ENCODE data around the gene CC2D1A.
A peak's percentile ranks its signal among the peaks of the same experiment; 100 is the strongest.

The CC2D1A gene

DNA sequence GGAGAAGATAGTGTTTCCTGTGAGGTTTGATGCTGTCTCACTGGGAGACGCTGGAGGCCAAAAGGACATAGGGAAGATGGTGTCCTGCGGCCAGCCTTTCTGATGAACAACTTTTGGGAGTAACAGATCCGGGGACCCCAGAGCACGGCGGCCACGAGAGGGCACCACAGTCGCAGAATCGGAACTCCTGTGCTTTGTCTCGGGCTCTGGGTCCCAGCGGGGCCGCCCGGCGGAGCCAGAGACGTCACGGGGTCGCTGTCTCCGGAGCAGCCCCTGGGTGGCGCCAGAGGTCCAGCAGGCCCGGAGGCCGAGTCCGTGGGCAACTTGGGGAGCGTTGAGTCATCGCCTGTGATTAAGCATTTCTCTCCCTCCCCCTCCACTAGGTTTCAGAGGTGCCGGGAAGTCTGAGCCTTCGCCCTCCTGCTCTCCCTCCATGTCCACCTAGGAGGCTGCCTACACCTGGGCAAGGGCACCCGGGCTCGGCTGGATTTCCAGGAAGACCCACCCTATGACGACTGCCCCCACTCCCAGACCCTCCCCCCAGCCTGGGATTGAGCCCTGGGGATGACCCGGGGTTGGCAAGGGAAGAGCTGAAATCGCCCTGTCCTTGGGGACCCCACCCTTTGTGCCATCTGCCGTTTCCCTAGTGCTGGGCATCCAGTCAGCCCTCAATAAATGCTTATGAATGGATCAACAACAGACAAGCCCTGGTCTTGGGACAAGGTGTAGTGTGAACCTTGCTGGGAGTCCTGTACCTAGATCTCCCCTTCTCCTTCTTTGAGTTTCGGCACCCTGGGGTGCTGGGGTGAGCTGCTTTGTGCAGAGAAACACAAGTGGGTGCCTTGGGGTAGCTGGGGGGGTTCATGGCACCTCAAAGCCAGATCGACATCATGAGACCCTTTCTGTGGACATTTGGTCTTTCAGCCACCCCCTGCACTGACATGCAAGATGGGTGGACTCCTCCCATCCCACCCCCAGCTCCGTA is 25.6 kb upstream of the CC2D1A start:
- TF ChIP-seq TCF12 (IDR thresholded peaks at IDR 0.05; ENCODE audit: low read depth), result no peak
- peak; percentile 55; the same call in 1 of the 2 replicates for TF ChIP-seq ZBTB7A (IDR thresholded peaks at IDR 0.05; ENCODE audit: low read depth)
- TF ChIP-seq FOXM1 (IDR thresholded peaks at IDR 0.05; ENCODE audit: borderline replicate concordance, low read depth), result no peak
- TF ChIP-seq TAF1 (IDR thresholded peaks at IDR 0.05; ENCODE audit: low read depth), result no peak
- no peak for TF ChIP-seq CREB1 (IDR thresholded peaks at IDR 0.05; ENCODE audit: low read depth)
- TF ChIP-seq, protein P1, sequence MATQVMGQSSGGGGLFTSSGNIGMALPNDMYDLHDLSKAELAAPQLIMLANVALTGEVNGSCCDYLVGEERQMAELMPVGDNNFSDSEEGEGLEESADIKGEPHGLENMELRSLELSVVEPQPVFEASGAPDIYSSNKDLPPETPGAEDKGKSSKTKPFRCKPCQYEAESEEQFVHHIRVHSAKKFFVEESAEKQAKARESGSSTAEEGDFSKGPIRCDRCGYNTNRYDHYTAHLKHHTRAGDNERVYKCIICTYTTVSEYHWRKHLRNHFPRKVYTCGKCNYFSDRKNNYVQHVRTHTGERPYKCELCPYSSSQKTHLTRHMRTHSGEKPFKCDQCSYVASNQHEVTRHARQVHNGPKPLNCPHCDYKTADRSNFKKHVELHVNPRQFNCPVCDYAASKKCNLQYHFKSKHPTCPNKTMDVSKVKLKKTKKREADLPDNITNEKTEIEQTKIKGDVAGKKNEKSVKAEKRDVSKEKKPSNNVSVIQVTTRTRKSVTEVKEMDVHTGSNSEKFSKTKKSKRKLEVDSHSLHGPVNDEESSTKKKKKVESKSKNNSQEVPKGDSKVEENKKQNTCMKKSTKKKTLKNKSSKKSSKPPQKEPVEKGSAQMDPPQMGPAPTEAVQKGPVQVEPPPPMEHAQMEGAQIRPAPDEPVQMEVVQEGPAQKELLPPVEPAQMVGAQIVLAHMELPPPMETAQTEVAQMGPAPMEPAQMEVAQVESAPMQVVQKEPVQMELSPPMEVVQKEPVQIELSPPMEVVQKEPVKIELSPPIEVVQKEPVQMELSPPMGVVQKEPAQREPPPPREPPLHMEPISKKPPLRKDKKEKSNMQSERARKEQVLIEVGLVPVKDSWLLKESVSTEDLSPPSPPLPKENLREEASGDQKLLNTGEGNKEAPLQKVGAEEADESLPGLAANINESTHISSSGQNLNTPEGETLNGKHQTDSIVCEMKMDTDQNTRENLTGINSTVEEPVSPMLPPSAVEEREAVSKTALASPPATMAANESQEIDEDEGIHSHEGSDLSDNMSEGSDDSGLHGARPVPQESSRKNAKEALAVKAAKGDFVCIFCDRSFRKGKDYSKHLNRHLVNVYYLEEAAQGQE (IDR thresholded peaks at IDR 0.05; ENCODE audit: low read depth), result no peak
- TF ChIP-seq CEBPB (IDR thresholded peaks at IDR 0.05), result peak; percentile 21; the same call in 1 of the 2 replicates
- TF ChIP-seq, protein P2, sequence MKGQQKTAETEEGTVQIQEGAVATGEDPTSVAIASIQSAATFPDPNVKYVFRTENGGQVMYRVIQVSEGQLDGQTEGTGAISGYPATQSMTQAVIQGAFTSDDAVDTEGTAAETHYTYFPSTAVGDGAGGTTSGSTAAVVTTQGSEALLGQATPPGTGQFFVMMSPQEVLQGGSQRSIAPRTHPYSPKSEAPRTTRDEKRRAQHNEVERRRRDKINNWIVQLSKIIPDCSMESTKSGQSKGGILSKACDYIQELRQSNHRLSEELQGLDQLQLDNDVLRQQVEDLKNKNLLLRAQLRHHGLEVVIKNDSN (IDR thresholded peaks at IDR 0.05), result peak; percentile 51
- no peak for TF ChIP-seq EP300 (IDR thresholded peaks at IDR 0.05; ENCODE audit: borderline replicate concordance)
- TF ChIP-seq TEAD4 (IDR thresholded peaks at IDR 0.05), result peak; percentile 17; the same call in 1 of the 2 replicates
- TF ChIP-seq YY1 (IDR thresholded peaks at IDR 0.05; ENCODE audit: low read depth), result no peak; the same call in 1 of the 2 replicates
- TF ChIP-seq EGR1 (IDR thresholded peaks at IDR 0.05), result no peak
- no peak for TF ChIP-seq NFIC (IDR thresholded peaks at IDR 0.05)
- peak; percentile 88 for TF ChIP-seq RAD21 (IDR thresholded peaks at IDR 0.05; ENCODE audit: low read depth)
- TF ChIP-seq, protein P3, sequence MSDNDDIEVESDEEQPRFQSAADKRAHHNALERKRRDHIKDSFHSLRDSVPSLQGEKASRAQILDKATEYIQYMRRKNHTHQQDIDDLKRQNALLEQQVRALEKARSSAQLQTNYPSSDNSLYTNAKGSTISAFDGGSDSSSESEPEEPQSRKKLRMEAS (IDR thresholded peaks at IDR 0.05), result no peak

- TF ChIP-seq NFIC (IDR thresholded peaks at IDR 0.05) (no peak), FOXM1 (IDR thresholded peaks at IDR 0.05; ENCODE audit: borderline replicate concordance, low read depth) (no peak), TEAD4 (IDR thresholded peaks at IDR 0.05) (peak; percentile 72), ZBTB7A (IDR thresholded peaks at IDR 0.05; ENCODE audit: low read depth) (no peak), EGR1 (IDR thresholded peaks at IDR 0.05) (peak; percentile 55; the same call in 1 of the 2 replicates), RAD21 (IDR thresholded peaks at IDR 0.05; ENCODE audit: low read depth) (peak; percentile 12; the same call in 1 of the 2 replicates)
- TF ChIP-seq, protein P2 (IDR thresholded peaks at IDR 0.05), result no peak
- TF ChIP-seq, protein P3 (IDR thresholded peaks at IDR 0.05), result peak; percentile 27; the same call in 1 of the 2 replicates
Observed at GRCh38 chr19:13881251-13881691, 24.7 kb upstream of the CC2D1A start.

GRCh38 chr19:13881692-13882418 is 24.1 kb upstream of the CC2D1A start:
- TF ChIP-seq RAD21 (IDR thresholded peaks at IDR 0.05; ENCODE audit: low read depth), result no peak
- no peak for TF ChIP-seq ZBTB7A (IDR thresholded peaks at IDR 0.05; ENCODE audit: low read depth)

DNA sequence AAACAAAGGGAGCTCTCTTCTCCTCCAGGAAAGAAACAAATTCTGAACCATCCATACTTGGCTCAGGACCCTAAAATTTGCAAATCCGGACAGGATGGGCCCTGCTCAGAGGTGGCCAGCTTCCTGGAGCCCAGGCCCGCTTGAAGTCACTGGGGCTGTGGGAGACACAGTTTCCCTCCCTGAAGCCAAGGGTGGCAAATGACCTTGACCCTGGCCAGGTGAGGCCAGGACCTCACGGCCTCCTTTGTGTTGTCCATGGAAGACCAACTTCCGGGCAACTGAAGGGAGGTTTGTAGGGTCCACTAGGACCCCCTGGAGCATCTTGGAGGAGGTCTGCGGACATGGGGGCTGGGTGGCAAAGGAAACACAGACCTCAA is 23.6 kb upstream of the CC2D1A start:
- no peak for TF ChIP-seq FOXM1 (IDR thresholded peaks at IDR 0.05; ENCODE audit: borderline replicate concordance, low read depth)
- no peak for TF ChIP-seq CREB1 (IDR thresholded peaks at IDR 0.05; ENCODE audit: low read depth)
- TF ChIP-seq, protein P1 (IDR thresholded peaks at IDR 0.05; ENCODE audit: low read depth), result no peak
- TF ChIP-seq EP300 (IDR thresholded peaks at IDR 0.05; ENCODE audit: borderline replicate concordance), result no peak
- TF ChIP-seq, protein P3 (IDR thresholded peaks at IDR 0.05), result no peak
- TF ChIP-seq, protein P2 (IDR thresholded peaks at IDR 0.05), result no peak
- TF ChIP-seq TAF1 (IDR thresholded peaks at IDR 0.05; ENCODE audit: low read depth), result no peak
- no peak for TF ChIP-seq YY1 (IDR thresholded peaks at IDR 0.05; ENCODE audit: low read depth)
- TF ChIP-seq TEAD4 (IDR thresholded peaks at IDR 0.05), result no peak
- TF ChIP-seq CEBPB (IDR thresholded peaks at IDR 0.05), result no peak
- no peak for TF ChIP-seq EGR1 (IDR thresholded peaks at IDR 0.05)
- no peak for TF ChIP-seq NFIC (IDR thresholded peaks at IDR 0.05)
- no peak for TF ChIP-seq ZBTB7A (IDR thresholded peaks at IDR 0.05; ENCODE audit: low read depth)
- TF ChIP-seq TCF12 (IDR thresholded peaks at IDR 0.05; ENCODE audit: low read depth), result no peak
- no peak for TF ChIP-seq RAD21 (IDR thresholded peaks at IDR 0.05; ENCODE audit: low read depth)

Measured in Ishikawa (cell line).